ENCODE data around the gene EIF4A3. TPM values are rescaled to one million over a fixed set of nuclear protein-coding genes. Genes with fewer than 3 reads are reported as not detected.

Gene EIF4A3
- total and polyA plus RNA-seq, 9 of the 15 experiments (the other 6 are each of a cell fraction or from before 2014, with no cell fraction given), result 62.7 to 171 (median 127) TPM

DNA sequence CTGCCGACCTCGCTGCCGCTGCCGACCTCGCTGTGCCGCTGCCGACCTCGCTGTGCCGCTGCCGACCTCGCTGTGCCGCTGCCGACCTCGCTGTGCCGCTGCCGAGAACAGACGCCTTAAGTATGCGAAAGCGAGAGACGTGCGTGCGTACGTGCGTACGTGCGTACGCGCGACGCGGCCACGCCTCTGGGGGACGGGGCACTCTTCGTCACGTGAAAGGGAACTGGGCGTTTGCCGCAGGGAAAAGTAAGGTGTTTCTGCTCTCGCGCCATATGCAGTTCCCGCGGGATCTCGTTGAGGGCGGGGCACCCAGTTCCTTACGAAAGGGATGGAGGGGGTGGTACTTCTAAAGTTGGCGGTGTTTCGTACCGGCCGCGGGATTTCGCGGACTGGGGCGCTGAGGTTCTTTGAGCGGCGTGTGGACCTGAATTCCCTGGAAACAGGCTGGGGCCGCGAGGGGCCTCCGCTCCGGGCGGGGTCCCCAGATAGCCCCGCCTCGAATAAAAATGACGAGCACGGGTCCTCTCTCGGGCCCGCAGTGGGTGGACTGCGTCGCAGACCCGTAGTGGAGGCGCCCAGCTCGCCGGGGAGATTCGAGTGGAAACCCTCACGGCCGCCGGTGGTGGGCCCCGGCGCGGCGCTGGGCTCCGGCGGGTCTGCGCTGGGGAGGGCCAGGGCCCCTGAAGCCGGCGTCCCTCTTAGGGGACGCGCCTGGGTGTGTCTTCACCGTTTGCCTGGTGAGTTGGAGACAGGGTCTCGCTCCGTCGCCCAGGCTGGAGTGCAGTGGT lies at the start of gene EIF4A3 (continued):
- TF ChIP-seq, protein P1, sequence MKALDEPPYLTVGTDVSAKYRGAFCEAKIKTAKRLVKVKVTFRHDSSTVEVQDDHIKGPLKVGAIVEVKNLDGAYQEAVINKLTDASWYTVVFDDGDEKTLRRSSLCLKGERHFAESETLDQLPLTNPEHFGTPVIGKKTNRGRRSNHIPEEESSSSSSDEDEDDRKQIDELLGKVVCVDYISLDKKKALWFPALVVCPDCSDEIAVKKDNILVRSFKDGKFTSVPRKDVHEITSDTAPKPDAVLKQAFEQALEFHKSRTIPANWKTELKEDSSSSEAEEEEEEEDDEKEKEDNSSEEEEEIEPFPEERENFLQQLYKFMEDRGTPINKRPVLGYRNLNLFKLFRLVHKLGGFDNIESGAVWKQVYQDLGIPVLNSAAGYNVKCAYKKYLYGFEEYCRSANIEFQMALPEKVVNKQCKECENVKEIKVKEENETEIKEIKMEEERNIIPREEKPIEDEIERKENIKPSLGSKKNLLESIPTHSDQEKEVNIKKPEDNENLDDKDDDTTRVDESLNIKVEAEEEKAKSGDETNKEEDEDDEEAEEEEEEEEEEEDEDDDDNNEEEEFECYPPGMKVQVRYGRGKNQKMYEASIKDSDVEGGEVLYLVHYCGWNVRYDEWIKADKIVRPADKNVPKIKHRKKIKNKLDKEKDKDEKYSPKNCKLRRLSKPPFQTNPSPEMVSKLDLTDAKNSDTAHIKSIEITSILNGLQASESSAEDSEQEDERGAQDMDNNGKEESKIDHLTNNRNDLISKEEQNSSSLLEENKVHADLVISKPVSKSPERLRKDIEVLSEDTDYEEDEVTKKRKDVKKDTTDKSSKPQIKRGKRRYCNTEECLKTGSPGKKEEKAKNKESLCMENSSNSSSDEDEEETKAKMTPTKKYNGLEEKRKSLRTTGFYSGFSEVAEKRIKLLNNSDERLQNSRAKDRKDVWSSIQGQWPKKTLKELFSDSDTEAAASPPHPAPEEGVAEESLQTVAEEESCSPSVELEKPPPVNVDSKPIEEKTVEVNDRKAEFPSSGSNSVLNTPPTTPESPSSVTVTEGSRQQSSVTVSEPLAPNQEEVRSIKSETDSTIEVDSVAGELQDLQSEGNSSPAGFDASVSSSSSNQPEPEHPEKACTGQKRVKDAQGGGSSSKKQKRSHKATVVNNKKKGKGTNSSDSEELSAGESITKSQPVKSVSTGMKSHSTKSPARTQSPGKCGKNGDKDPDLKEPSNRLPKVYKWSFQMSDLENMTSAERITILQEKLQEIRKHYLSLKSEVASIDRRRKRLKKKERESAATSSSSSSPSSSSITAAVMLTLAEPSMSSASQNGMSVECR (CRISPR knock-in tag; IDR thresholded peaks at IDR 0.05), result peak; percentile 63
- TF ChIP-seq PRPF4 (IDR thresholded peaks at IDR 0.05; ENCODE audit: insufficient read depth, low read depth, low read length, poor library complexity, severe bottlenecking) (peak; percentile 55), MEF2A (IDR thresholded peaks at IDR 0.05; ENCODE audit: control insufficient read depth, low read depth, low read length) (no peak), PHF20 (IDR thresholded peaks at IDR 0.05; ENCODE audit: partially characterized antibody) (peak; percentile 13), KAT7 (CRISPR knock-in tag; IDR thresholded peaks at IDR 0.05; ENCODE audit: borderline replicate concordance) (0 out of 2 replicates have a peak, but pooled peaks have one; percentile 14), KLF1 (tag; IDR thresholded peaks at IDR 0.05) (peak; percentile 89), ATF7 (IDR thresholded peaks at IDR 0.05) (peak; percentile 83), NR3C1 (CRISPR knock-in tag; IDR thresholded peaks at IDR 0.05) (no peak), CHD2 (IDR thresholded peaks at IDR 0.05; ENCODE audit: low read depth, low read length) (peak; percentile 99), JUN (IDR thresholded peaks at IDR 0.05; ENCODE audit: borderline replicate concordance, low read depth, low read length) (peak; percentile 57; the same call in 1 of the 2 replicates), JUN (CRISPR knock-in tag; IDR thresholded peaks at IDR 0.05; ENCODE audit: borderline replicate concordance) (no peak), CXXC5 (CRISPR knock-in tag; IDR thresholded peaks at IDR 0.05) (peak; percentile 99), MIER1 (IDR thresholded peaks at IDR 0.05; ENCODE audit: low read depth) (no peak)
- TF ChIP-seq, protein P2, sequence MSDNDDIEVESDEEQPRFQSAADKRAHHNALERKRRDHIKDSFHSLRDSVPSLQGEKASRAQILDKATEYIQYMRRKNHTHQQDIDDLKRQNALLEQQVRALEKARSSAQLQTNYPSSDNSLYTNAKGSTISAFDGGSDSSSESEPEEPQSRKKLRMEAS (CRISPR knock-in tag; IDR thresholded peaks at IDR 0.05), result peak; percentile 87
- TF ChIP-seq, protein P3, sequence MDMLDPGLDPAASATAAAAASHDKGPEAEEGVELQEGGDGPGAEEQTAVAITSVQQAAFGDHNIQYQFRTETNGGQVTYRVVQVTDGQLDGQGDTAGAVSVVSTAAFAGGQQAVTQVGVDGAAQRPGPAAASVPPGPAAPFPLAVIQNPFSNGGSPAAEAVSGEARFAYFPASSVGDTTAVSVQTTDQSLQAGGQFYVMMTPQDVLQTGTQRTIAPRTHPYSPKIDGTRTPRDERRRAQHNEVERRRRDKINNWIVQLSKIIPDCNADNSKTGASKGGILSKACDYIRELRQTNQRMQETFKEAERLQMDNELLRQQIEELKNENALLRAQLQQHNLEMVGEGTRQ (CRISPR knock-in tag; IDR thresholded peaks at IDR 0.05), result peak; percentile 89
- TF ChIP-seq, protein P4, sequence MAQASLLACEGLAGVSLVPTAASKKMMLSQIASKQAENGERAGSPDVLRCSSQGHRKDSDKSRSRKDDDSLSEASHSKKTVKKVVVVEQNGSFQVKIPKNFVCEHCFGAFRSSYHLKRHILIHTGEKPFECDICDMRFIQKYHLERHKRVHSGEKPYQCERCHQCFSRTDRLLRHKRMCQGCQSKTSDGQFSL (CRISPR knock-in tag; IDR thresholded peaks at IDR 0.05), result no peak
- TF ChIP-seq, protein P4 (tag; IDR thresholded peaks at IDR 0.05), result no peak
- TF ChIP-seq, protein P5, sequence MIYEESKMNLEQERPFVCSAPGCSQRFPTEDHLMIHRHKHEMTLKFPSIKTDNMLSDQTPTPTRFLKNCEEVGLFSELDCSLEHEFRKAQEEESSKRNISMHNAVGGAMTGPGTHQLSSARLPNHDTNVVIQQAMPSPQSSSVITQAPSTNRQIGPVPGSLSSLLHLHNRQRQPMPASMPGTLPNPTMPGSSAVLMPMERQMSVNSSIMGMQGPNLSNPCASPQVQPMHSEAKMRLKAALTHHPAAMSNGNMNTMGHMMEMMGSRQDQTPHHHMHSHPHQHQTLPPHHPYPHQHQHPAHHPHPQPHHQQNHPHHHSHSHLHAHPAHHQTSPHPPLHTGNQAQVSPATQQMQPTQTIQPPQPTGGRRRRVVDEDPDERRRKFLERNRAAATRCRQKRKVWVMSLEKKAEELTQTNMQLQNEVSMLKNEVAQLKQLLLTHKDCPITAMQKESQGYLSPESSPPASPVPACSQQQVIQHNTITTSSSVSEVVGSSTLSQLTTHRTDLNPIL (CRISPR knock-in tag; IDR thresholded peaks at IDR 0.05), result no peak
